DMS79 (cell line): Measurements from ENCODE around the gene CDH4.

Experiments used
- DNase-seq: peaks from one replicate; lab custom pipeline; 2025; lab: John Stamatoyannopoulos, UW

Gene CDH4

DNA sequence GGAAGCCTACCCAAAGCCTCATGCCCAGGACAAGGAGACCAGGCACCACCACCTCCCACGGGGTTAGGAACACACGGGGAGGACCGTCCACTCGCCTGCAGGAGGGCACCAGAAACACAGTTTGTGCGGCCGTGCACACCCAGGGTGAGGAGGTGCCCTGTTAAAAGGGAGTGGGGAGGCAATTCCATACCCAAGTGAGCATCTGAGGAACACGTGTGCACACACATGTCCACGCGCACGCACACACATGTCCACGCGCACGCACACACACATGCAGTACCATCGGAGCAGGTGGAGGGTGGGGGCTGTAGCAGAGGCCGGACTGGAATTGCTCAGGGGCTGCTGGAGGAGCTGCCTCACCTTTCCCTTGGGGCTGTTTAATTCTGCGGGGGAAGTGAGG is 554.3 kb downstream of the CDH4 start:
- DNase-seq, result no peak

DNA sequence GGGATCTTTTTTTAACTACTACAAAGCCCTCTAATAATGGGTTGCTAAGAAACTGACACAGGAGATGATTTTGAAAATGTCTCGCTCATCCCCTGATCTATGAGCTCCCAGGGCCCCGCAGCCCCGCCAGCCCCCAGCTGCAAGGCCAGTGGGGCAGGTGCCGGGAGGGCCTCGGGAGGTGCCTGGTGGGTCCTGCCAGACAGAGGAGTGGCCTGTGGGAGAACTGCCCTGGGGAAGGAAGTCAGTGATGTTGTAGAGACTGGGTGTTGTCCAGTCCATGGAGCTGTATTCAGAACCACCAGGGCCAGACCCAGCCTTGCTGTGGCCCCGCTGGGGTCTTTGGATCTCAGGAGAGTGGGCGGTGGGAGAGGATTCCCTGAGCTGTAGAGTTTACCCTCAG is 554.9 kb downstream of the CDH4 start:
- DNase-seq, result no peak

DNA sequence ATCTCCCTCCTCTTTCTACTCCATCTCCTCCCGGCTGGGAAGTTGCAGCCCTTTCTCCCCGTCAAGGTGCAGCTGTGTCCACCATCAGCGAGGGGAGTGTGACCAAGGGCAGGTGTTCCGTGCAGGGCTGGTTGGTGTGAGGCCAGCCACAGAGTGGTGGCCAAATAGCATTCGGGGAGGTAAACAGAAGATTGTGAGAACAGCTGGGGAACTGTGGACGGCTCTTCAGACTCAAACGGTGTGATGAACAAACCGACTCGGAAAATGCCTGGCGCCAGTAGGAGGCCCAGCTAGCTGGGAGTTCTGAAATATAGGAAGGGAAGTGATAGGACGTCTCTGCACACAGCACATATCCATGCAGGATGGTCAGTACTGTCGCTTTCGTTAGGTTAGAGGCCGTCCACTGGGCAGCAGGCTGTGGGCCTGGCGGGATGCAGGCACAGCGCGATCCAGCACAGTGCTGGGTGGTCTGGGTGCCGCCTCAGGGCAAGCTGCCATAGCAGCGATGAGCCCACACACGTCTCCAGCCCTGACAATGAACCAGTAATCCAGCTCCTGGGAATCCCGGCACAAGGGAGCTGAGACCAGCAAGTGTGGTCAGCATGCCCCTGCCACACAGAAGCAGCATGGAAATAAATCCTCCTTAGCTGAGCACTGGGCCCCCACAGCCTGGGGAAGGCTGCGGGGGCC is 555.6 kb downstream of the CDH4 start:
- DNase-seq, result peak; percentile 6

DNA sequence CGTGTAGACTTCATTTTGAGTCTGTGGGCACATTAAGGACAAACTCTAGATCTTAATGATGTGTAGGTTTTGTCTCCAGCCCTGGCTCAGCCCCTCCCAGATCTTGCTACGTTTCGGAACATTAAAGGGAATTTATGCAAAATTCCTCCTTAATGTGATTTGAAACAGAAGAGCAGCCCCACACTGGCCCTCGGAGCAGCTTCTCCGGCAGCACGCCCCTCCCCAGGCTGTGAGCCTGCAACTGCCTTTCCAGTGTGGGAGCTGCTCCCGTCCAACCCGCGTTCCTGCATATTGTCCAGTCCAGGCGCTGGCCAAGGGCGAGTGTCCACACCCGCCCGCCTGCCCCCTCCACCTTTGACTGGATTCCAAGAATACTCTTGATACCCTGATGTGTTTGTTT is 556.4 kb downstream of the CDH4 start:
- no peak for DNase-seq

DNA sequence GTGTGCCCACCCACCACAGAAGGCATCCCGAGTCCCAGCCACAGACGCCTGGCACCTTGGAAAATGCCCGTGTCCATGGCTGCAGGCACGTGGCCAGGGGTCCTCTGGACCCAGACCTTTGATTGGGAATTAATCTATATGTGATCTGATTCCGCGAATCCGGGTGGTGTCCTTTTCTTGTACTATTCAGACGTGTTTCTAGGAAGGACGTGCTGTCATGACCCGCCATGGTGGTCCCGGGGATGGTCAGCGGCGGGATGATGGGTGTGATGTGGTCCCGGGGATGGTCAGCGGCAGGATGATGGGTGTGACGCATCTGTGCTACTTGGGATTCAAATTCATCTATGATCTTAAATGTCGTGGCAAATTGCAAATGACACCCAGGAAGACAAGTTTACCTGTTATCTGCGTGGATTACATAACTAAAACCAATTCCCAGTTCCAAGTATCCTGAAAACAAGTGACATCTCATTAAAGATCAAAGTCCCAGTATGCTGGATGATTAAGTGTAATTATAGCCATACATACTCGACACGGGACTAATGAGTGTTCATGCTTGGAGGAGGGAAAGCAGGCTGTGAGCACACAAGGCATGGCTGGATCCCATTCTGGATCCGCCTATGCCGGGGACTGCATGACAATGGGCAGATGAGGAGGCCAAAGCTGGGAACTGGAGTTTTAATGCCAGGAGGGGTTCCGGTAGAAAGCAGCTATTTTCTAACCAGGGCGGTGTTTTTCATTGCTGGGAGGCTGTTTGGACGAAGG is 557.1 kb downstream of the CDH4 start:
- DNase-seq, result no peak

DNA sequence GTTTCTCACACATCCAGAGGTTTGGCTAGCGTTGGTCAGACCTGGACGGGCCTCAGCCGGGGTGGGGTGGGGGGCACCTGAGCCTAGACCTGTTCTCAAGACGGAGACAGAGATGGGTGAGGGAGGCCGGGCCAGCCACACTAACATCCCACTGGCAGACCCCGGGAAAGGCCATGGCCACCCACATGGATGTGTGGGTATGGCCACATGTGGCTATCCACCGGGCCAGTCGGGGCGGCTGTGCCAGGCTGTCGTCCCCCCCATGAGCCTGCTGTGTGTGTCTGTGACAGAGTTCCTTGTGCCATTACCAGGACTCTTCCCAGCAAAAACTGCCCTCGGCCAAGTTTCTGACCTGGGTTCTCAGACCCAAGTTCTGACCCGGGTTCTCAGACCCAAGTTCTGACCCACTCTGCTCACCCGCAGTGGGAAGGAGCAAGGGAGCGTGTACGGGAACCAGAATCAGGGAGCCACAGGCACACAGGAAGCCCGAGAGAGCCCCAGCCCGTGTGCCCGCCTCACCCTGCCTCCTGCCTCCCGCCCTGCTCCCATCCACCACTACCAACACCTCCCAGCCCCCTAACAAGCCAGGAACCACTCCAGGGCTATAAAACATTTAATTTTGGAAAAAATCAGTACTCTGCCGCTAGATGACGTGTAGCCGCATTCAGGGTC is 558.1 kb downstream of the CDH4 start:
- no peak for DNase-seq

DNA sequence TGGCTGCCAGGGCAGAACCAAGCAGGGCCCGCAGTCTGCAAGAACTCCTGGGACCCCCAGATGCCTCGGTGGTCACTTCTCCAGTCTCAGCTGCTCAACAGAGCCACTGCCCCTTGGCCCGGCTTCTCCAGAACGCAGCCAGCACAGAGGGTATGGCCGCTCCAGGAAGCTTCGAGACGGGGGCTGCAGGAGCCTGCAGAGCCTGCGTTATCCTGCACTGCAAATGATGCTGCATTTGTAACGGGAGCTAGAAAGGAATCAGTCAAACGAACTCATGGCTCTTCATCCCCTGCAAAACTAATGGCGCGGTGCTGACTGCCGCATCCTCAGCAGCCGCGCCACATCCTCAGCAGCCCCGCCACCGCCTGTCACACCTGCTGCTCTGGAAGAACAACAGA is 558.7 kb downstream of the CDH4 start:
- no peak for DNase-seq

DNA sequence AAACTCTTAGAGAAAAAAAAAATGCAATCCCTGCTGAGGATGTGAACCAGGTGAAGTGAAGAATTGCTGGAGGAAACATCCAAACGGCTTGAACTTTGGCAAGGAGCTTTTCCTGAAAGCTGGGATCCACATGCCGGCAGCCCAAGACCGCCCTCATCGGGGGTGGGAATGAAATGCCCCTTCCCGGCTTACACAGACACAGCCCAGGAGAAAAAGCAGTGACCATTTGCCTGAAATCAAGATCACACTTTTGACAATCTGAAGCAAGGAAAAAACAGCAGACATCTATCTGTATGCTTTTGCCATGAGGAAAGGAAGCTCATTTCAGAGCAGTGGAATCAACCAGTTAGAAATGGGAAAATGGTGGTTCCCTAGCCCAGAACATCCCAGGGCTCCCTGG is 559.1 kb downstream of the CDH4 start:
- DNase-seq, result no peak

DNA sequence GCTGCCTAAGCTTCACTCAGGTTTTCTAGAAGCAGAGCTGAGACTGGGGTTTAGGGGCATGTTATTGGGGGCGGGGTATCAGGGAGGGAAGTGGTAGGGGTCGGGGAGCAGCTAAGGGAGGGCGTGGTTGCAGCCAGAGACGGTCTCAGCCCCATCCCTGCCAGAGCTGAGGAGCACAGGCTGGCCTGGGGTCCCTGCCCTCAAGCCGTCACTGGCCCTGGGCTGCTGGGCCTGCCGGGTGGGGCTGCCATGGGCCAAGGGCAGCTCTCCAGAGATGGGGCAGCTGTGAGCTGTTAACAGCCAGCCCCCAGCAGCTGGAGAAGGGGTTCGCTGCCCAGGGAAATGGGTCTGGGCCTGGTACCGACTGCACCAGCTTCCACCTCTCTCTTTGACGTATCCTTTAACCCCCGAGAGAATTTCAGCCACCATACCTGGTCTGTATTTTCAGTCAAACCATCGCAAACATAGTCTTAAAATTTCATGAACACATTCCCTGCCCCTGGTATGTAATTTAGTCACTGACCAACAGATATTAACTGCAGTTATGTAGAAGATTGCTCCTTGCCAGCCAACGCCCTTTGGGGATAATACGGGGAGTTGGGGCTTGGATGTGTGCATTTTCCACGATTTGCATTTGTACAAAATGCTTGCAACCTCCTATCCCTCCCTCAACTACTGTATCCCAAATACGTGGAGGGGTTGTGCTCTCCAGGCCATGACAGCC is 560.2 kb downstream of the CDH4 start:
- DNase-seq, result no peak

DNA sequence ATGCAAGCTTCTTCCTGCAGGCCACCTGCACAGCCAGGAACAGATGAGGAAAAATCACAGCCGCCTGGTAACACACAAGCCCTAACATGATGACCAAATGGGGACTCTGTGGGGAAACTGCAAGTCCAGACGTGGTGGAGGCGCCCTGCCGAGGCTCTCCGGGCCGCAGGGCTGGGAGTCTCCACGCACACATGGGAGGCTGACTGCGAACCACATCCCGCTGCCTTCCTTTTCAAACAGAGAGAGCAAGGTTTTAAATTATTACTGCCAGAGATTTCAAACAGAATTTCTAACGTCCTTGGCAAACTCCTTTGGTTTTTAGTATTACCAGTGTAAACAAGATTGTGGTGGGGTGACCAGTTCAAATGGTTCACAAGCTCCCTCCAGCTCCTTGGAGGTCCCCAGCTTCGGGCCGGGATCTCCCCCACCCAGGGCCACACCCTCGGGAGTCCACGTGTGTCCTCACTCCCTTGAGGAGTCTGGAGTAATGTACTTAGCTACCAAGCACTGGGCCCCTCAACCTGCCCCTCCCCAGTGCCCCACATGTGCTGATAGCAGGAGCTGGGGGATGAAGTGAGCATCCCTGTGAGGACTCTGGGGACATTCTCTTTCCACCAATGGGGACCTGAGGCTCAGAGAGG is 560.9 kb downstream of the CDH4 start:
- DNase-seq, result no peak

DNA sequence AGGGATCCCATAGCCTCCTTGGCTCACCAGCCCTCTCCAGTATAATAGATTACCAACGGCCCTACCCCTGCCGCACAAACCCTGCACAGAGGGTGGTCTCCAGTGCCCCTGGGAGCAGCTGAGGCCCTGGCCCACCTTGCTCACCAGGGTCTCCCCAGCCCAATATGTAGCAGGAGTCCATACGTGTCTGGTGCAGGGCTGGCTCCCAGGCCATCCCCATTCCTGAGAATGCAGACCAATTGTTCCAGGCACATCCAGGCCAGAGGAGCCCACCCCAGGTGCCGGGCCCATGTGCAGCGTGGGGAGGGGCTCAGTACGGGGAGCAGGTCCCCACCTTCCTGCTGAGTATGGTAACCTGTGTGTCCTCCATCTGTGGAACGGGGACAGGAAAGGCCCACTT is 561.7 kb downstream of the CDH4 start:
- no peak for DNase-seq

DNA sequence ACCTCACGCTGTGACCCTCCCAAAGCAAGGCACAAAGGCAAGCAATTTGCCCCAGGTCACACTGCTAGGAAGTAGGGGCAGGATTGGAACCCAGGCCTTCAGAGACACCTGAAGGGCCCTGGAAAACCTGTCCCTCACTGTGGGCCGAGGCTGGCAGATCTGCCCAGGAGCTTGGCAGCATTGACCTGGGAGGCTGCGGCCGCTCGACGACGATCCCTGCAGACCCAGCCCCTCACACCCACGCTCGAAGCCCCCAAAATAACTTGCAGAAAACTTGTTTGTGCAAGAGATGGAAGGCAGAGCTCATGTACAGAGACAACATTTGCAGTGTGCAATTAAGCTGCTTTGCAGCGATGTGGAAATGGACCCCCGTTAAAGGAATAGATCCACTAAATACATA is 562.2 kb downstream of the CDH4 start:
- no peak for DNase-seq

DNA sequence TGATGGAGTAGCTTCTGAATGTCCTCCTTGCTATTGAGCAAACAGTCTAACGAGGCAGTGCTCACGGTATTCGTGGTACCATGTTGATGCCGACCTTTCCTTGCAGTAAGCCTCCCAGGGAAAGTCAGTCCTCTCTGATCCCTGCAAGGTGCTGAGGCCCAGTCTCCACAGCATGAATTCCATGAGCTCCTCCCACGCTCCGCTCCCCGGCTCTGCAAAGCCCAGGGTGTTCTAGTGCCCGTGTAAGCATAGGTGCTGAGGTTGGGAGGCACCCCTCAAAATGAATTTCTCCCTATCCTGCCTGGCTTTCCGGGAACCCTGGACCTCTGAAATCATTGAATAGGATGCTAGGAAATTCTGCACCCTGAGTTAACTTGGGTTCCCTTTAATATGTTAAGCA is 562.7 kb downstream of the CDH4 start:
- no peak for DNase-seq

DNA sequence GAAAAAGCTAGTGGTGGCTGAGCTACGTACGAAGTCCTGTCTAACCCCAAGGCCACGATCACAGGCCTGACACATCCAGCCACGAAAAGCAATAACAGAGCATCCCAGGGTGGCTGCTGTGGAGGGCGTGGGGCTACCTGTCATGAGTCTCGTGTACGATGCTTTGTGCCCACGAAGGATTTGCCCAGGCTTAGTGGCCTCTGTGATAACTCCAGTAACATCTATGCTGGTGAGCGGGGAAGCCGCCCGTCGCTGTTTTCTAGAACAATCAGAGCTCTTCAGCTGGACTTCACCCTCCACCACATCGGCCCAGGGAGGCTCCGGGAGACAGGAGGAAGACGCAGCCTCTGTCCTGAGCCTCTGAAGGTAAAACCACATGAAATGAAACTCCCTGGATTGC is 563.1 kb downstream of the CDH4 start:
- DNase-seq, result no peak

DNA sequence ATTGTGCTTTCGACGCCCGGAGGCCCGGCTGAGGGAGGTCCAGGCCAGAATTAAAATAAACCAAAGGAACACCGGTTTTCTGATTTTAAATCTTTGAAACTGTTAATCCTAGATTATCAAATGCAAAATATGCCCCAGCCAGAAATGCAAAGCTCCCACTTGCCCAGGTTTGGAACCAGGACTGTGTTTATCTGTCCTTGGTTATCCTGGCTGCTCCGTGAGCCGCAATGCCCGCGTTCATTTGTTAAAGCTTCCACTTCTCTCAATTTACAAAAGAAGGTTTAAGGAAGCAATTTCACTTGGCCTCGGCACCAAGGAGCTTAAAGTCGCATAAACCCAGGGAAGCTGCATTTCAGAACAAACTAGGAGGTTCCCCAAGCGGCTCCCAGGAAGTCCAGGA is 563.6 kb downstream of the CDH4 start:
- DNase-seq, result no peak

DNA sequence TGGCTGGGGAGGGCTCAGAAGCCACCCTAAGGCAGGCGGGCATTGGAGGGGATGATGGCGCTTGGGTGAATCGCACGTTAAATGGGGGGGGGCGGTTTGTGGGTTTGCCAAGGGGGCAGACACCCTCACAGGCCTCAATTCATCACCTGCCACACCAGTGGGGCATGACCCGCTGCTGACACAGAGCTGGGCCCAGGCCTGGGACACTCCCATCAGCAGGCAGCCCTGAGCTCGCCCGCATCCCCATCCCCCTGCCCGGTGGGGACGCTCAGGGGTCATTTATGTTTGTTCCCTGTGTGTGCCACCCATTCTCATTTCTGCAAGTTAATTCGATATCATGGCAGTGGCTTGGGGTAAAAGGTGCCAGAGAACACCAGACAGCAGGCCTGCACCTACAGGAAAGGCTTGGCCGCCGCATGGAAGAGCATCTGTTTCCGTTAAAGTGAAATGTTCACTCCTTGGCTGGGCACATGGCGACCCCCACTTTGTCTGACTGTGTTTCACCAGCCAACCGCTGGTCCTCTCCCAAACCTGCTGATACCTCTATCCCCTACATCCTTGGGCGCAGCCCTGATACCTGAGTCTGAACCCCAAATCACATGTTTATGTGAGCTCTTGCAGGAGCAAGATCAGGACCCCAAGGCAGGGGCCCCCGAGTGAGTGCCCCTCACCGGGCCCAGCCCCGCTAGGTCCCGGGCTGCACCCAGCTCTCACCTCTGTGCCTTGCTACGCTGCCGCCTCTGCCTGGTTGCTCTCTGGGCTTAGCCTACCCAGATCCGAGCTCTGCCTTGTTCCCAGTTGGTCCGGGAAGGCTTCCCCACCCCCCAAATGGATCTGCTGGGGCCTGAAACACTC is 564.8 kb downstream of the CDH4 start:
- no peak for DNase-seq

DNA sequence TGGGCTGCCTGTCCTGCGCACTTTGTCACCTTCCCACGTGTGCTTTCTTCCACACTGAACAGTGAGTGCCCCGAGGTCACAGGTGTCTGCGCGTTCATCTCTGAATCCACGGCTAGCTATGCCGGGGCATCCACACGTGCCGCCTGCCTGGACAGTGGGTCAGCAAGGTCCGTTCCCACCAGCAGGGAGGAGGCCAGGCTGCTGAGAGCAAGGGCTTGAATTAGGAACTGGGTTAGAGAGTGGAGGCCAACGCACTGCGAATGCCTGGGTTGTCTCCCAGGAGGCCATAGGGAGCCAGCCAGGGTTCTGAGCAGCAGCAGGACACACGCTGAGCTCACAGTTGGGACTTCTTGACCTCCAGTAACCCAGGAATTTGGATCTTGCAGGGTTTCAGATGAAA is 565.5 kb downstream of the CDH4 start:
- no peak for DNase-seq

DNA sequence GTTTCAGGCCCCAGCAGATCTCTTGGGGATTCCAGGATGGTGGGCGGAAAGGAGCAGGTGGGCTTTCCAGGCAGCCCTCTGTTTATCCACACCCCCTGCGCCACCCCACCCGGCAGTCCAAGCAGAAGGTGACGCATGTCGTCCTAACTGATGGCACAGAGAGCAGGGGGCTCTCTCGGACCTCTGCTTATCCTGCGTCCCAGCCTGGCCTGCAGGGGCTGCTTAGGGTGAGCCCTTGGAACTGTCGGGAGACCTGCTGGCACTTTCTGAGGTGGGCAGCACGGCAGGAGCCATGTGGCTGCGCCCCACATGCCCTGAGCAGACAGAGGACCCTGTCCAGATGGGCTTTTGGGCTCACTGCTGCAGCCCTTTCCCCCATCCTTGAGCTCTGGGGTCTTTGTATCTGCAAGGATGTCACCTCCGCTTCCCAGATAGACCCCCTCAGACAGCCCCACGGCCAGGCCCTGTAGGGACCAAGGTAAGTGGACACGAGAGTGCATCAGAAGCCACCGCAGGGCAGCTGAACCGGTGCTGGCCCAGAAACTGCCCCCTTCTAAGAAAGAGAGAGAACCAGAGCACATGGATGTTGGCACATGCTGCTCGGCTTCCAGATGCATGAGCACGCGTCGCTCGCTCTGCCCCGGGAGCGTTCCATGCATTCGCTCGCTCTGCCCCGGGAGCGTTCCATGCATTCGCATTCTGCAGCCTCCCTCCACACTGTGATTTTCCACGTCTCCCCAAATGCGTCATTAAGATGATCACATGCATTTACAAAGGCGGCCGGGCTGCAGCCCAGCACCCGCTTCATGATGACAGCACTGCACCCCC is 566.9 kb downstream of the CDH4 start:
- no peak for DNase-seq

DNA sequence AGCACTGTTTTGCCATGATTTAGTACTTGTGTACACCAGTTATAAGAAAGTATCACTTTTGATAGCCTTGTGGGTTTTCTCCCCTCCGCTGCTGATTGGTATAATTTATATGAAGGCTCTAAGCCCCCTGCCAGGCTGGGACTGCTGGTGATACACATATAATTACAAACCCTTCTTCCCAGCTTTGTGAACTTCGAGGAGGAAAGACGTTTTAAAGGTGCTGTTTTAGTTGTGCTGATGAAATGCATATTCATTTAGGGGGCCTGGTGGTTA is 567.4 kb downstream of the CDH4 start:
- DNase-seq, result no peak
